ENCODE data around the gene KRTAP5-8. TPM values are rescaled to one million over a fixed set of nuclear protein-coding genes. Genes with fewer than 3 reads are reported as not detected.
"Not testable (repeated sequence)": the region's sequence is repeated elsewhere in the genome, so short reads cannot be mapped to it uniquely, and the experiment has no call there.

The KRTAP5-8 gene
- total RNA-seq, 2 experiments from 2014 or later: not detected

GRCh38 chr11:71582309-71582895 lies 44.6 kb downstream of the KRTAP5-8 start, which contains the start of gene KRTAP5-11:
TSS of gene KRTAP5-11 (minus strand) at chr11:71582875. CDS start at chr11:71582837, 38 bp downstream.
- Mint-ChIP-seq H3K4me1 (peaks cover 2% of the 10 kb centered on the region), H3K27ac (no peak within 1 kb of the TSS), H3K9me3 (ENCODE audit: low read depth) (no peaks in the 10 kb centered on the region), H3K27me3 (peaks cover 20% of the 10 kb centered on the region), H3K36me3 (ENCODE audit: low read depth) (no peaks in the 10 kb centered on the region), H3K4me3 (no peak within 1 kb of the TSS)
- ATAC-seq (no peak), DNase-seq (no peak)
- ChIA-PET POLR2A (no interaction called here), CTCF (no interaction called here)
- intact Hi-C loops (cut with DNase I, micrococcal nuclease): no loop called here

- H3K9me3 Mint-ChIP-seq (ENCODE audit: low read depth); H3K36me3 Mint-ChIP-seq (ENCODE audit: low read depth); DNase-seq; CTCF ChIA-PET; H3K4me1 Mint-ChIP-seq; H3K27ac Mint-ChIP-seq; intact Hi-C loops (cut with DNase I, micrococcal nuclease); ATAC-seq; POLR2A ChIA-PET; H3K4me3 Mint-ChIP-seq: not testable (repeated sequence)
- peaks cover 20% of the 10 kb centered on the region for H3K27me3 Mint-ChIP-seq
These were observed 45.1 kb downstream of the KRTAP5-8 start for GRCh38 chr11:71582969-71583368.

DNA sequence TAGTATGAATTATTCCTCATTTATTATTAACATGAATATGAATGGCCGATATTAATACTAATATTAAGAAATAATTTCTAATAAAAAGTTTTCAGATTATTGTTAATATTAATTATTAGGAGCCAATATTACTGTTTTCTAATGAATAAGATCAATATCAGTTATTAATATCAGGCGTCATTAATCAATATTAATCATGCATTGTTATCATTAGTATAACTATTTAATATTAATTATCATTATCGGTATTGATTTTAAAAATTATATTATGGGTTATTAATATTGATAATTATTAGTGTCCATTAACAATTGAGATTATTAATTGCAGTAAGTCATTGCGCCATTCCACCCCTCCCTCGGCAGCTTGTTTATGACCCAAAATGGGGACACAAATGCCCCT lies 47.8 kb downstream of the KRTAP5-8 start:
- CTCF ChIA-PET; intact Hi-C loops (cut with DNase I, micrococcal nuclease); POLR2A ChIA-PET; H3K9me3 Mint-ChIP-seq (ENCODE audit: low read depth); H3K36me3 Mint-ChIP-seq (ENCODE audit: low read depth); H3K4me3 Mint-ChIP-seq; ATAC-seq; H3K4me1 Mint-ChIP-seq; H3K27ac Mint-ChIP-seq; DNase-seq: not testable (repeated sequence)
- peaks cover 19% of the 10 kb centered on the region for H3K27me3 Mint-ChIP-seq

GRCh38 chr11:71588314-71588713 lies 50.5 kb downstream of the KRTAP5-8 start:
- H3K27me3 Mint-ChIP-seq; intact Hi-C loops (cut with DNase I, micrococcal nuclease); DNase-seq; H3K36me3 Mint-ChIP-seq (ENCODE audit: low read depth); H3K9me3 Mint-ChIP-seq (ENCODE audit: low read depth); H3K4me3 Mint-ChIP-seq; POLR2A ChIA-PET; H3K4me1 Mint-ChIP-seq; ATAC-seq; CTCF ChIA-PET; H3K27ac Mint-ChIP-seq: not testable (repeated sequence)

Other genes with a start within 250 kb of the KRTAP5-8 start
- 10 to 100 TPM; 57.3 to 64.0 TPM for gene DHCR7, start 89.6 kb upstream of the KRTAP5-8 start, total RNA-seq
- 10 to 100 TPM; 79.4 to 88.8 TPM for gene NADSYN1, start 84.8 kb upstream of the KRTAP5-8 start, total RNA-seq
- under 1 TPM in 1 of 2 experiments, not detected in 1; 0.16 TPM for gene KRTAP5-7, start 10.8 kb upstream of the KRTAP5-8 start, total RNA-seq
- under 1 TPM in 1 of 2 experiments, not detected in 1; 0.21 TPM for gene KRTAP5-9, start 10.4 kb downstream of the KRTAP5-8 start, total RNA-seq
- not detected for gene KRTAP5-10, start 27.5 kb downstream of the KRTAP5-8 start, total RNA-seq
- gene KRTAP5-11, start 44.9 kb downstream of the KRTAP5-8 start, total RNA-seq: not detected